Breast epithelium (tissue), 3 donors: ENCODE measurements around the gene INAFM2.

ENCODE experiments used
- CTCF ChIP-seq, 3 donors: fragments of 450-650 bp; IDR thresholded peaks; one replicate each; pipeline ENCODE4 v1.5.1; 2016 to 2017; ENCODE audit warnings: antibody characterized with exemption in 3 of 3, mild to moderate bottlenecking in 3 of 3, moderate library complexity in 3 of 3
- POLR2A ChIP-seq: fragments of 450-650 bp; IDR thresholded peaks from one replicate; pipeline ENCODE4 v1.6.1; 2016; ENCODE audit warnings: antibody characterized with exemption, mild to moderate bottlenecking, moderate library complexity
- POLR2AphosphoS5 ChIP-seq, 3 donors: sonication (generic); formaldehyde crosslinking; IDR thresholded peaks; one replicate each; pipeline ENCODE4 v1.6.1; 2017; ENCODE audit warnings: antibody characterized with exemption in 3 of 3

- TF ChIP-seq CTCF (IDR thresholded peaks at IDR 0.05) (no peak), POLR2A (no peak), POLR2AphosphoS5 (IDR thresholded peaks at IDR 0.05) (no peak)
Observed at GRCh38 chr15:40368719-40369473, 45.4 kb downstream of the INAFM2 start.
